Measurements from ENCODE around the gene CMTM8. TPM values are rescaled to one million over a fixed set of nuclear protein-coding genes. Genes with fewer than 3 reads are reported as not detected.
A peak's percentile ranks its signal among the peaks of the same experiment; 100 is the strongest.
"Not testable (repeated sequence)": the region's sequence is repeated elsewhere in the genome, so short reads cannot be mapped to it uniquely, and the experiment has no call there.

CMTM8 gene
- total RNA-seq, 4 donors from 2014 or later = 1.4 to 4.1 (median 2.9) TPM

- Histone ChIP-seq H3K27me3 (no peaks in the 10 kb centered on the region), H3K4me1 (no peaks in the 10 kb centered on the region), H3K27ac (no peak overlapping the region), H3K36me3 (no peaks in the 10 kb centered on the region), H3K4me3 (no peak overlapping the region), H3K9me3 (no peaks in the 10 kb centered on the region)
- intact Hi-C loops (cut with DNase I; ENCODE audit: low total_unique reads) (no loop called here), in situ Hi-C loops (cut with MboI; ENCODE audit: low sequenced_read_pairs in 4 of 4) (no loop called here)
- DNase-seq (no peak), ATAC-seq (no peak)
- TF ChIP-seq CTCF (IDR thresholded peaks at IDR 0.05 in 4 of 5, conservative IDR thresholded peaks at IDR 0.05 in 1 of 5) (no peak), POLR2A (IDR thresholded peaks at IDR 0.05) (no peak)
Observed at GRCh38 chr3:32222950-32223349, 15.5 kb upstream of the CMTM8 start.

- in situ Hi-C loops (cut with MboI; ENCODE audit: low sequenced_read_pairs in 4 of 4) = no loop called here
- H3K36me3 ChIP-seq = no peaks in the 10 kb centered on the region
- intact Hi-C loops (cut with DNase I; ENCODE audit: low total_unique reads) = no loop called here
- TF ChIP-seq CTCF (IDR thresholded peaks at IDR 0.05 in 4 of 5, conservative IDR thresholded peaks at IDR 0.05 in 1 of 5) = no peak
- DNase-seq (no peak), ATAC-seq (no peak)
- H3K4me3 ChIP-seq = no peak overlapping the region
- H3K4me1 ChIP-seq = no peaks in the 10 kb centered on the region
- H3K27me3 ChIP-seq = no peaks in the 10 kb centered on the region
- H3K27ac ChIP-seq = no peak overlapping the region
- no peaks in the 10 kb centered on the region for H3K9me3 ChIP-seq
Observed at GRCh38 chr3:32224016-32224516, 14.4 kb upstream of the CMTM8 start.

- ATAC-seq (peak in 1 of 2 donors; percentile 41), DNase-seq (no peak)
- Histone ChIP-seq H3K27me3 (no peaks in the 10 kb centered on the region), H3K4me3 (no peak overlapping the region), H3K27ac (no peak overlapping the region), H3K36me3 (no peaks in the 10 kb centered on the region), H3K9me3 (no peaks in the 10 kb centered on the region), H3K4me1 (no peaks in the 10 kb centered on the region)
- intact Hi-C loops (cut with DNase I; ENCODE audit: low total_unique reads) = no loop called here
- in situ Hi-C loops (cut with MboI; ENCODE audit: low sequenced_read_pairs in 4 of 4) = no loop called here
- TF ChIP-seq CTCF (IDR thresholded peaks at IDR 0.05 in 4 of 5, conservative IDR thresholded peaks at IDR 0.05 in 1 of 5) = no peak
- TF ChIP-seq POLR2A (IDR thresholded peaks at IDR 0.05) = no peak
Observed at GRCh38 chr3:32226875-32227500, 11.5 kb upstream of the CMTM8 start.

GRCh38 chr3:32228743-32229142 is 9.7 kb upstream of the CMTM8 start:
- H3K27ac ChIP-seq; H3K27me3 ChIP-seq; DNase-seq; intact Hi-C loops (cut with DNase I; ENCODE audit: low total_unique reads); ATAC-seq; H3K36me3 ChIP-seq; H3K4me1 ChIP-seq; H3K9me3 ChIP-seq; H3K4me3 ChIP-seq; in situ Hi-C loops (cut with MboI; ENCODE audit: low sequenced_read_pairs in 4 of 4): not testable (repeated sequence)

- no peaks in the 10 kb centered on the region for H3K36me3 ChIP-seq
- intact Hi-C loops (cut with DNase I; ENCODE audit: low total_unique reads) (no loop called here), in situ Hi-C loops (cut with MboI; ENCODE audit: low sequenced_read_pairs in 4 of 4) (no loop called here)
- no peaks in the 10 kb centered on the region for H3K4me1 ChIP-seq
- TF ChIP-seq POLR2A (IDR thresholded peaks at IDR 0.05) (no peak), CTCF (IDR thresholded peaks at IDR 0.05 in 4 of 5, conservative IDR thresholded peaks at IDR 0.05 in 1 of 5) (no peak)
- H3K27ac ChIP-seq = no peak overlapping the region
- H3K27me3 ChIP-seq = no peaks in the 10 kb centered on the region
- H3K9me3 ChIP-seq = no peaks in the 10 kb centered on the region
- DNase-seq = no peak
- H3K4me3 ChIP-seq = no peak overlapping the region
- ATAC-seq = no peak
Observed at GRCh38 chr3:32229565-32229964, 8.9 kb upstream of the CMTM8 start.
